ENCODE results near the gene KRTAP9-7.

Gene KRTAP9-7

GRCh38 chr17:41322903-41323895 lies 47.7 kb downstream of the KRTAP9-7 start:
- DNase-seq = no peak

DNA sequence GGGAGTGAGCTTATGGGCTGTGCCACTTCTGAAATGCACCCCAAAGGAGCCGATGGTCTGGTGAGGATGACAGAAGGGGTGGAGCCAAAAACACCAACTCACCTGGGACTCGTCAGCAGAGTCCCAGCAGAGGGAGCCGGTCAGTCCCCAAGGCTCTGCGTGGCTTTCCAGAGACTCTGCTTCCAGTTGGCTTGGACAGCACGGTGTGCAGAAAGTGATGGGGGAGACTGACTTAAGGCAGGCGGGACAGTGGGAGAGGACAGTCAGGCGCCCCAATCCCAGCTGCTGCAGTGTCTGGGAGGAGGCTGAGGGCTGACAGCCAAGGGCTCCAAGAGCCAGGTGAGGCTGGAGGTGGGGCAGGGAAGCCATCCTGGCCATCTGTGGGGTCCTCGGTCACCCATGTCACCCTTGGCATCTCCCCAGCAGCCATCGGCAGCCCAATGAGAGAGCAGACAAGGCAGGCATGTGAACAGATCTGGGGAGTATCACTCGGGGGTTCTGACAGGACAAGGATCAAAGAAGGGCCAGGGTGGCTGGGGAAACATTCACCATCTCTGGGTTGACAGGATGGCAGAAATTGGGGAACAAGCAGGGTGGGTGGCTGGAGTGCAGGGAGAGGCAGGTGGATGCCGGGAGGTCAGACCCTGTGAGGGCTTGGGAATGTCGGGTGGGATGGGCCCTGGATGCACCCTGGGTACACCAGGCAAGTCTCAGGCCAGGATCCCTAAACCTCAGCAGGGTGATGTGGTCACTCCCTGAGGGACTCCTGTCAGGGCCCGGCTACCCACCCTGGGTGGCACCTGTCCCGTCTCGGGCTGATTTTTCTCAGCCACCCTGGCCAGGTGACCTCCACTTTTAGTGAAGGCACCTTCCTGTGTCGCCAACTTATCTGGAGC lies 48.9 kb downstream of the KRTAP9-7 start:
- DNase-seq = no peak

- no peak for DNase-seq
Measured at GRCh38 chr17:41325126-41325525, 49.6 kb downstream of the KRTAP9-7 start.

DNA sequence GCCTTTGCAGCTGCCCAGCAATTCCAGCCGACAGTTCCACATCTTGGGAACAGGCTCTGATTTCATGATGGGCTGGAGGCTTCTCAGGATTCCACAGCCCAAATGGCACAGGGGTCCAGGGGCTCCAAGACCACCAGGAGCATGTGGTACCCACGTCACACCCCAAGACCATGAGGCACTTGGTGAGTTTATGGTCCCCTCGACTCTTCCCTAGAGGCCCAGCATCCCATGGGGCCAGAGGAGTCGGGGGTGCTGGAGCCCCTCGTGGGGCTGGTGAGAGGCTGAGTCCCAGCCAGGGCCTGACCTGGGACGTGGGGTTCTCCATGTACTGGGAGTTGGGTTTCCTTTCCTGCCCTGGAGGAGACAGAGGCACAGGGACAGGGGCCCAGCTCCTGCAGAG lies 50.1 kb downstream of the KRTAP9-7 start:
- no peak for DNase-seq
